ENCODE data around the gene LSAMP. TPM values are rescaled to one million over a fixed set of nuclear protein-coding genes. Genes with fewer than 3 reads are reported as not detected.

LSAMP gene
- total and polyA plus RNA-seq, 7 donors, result 0.23 to 47.1 (median 22.9) TPM

DNA sequence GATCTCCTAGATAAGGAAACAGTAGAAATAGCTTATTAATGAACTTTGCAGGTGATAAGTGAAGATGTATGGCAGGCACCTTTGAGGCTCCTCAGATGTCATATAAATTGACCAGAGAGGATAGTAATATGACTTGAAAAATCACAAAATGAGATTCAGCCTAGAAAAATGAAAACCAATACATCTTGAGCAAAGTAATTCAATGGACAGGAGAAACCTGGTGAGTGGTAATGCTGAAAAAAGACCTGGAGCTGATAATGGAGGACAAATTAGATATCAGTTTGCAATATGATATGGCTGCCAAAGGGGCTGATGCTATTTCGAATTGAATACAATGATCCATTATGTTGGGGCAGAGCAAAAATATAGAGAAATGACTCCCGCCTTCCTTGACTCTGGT, 103.9 kb downstream of the LSAMP start:
- no peaks in the 10 kb centered on the region for H3K36me3 ChIP-seq
- no peak overlapping the region for H3K27ac ChIP-seq
- intact Hi-C loops (cut with DNase I), result no loop called here
- no peaks in the 10 kb centered on the region for H3K27me3 ChIP-seq
- no peak for DNase-seq
- no peak overlapping the region for H3K4me3 ChIP-seq
- no peaks in the 10 kb centered on the region for H3K9me3 ChIP-seq
- TF ChIP-seq CTCF (IDR thresholded peaks at IDR 0.05), result no peak
- 79 to 84% methylated on average over 2 of the region's 2 CpGs for WGBS, 2 donors
- peaks cover 0 to 23% (median 13%) of the 10 kb centered on the region in 4 donors for H3K4me1 ChIP-seq

DNA sequence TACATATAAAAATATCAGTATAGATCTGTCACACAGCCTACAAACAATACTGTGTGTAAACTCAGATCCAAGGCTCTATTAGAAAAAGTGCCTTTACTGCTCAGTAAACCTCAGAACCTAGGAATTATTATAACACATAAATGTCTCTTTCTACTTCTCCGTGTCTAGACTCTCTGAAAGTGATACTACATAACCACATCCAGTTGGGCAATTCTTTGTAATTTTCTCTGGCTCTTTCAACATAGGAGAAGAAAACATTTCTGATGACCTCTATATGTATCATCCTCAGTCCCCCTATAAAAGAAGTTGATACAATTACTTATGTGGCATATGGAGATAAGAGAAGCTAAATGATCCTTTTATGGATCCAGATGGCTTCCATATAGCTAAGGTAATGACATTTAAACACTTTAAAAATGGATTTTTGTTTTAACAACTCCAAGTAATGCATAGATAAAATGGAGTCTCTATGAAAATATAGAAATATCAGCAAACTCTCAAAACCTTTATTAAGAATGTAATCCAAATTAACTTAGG, 104.5 kb downstream of the LSAMP start:
- intact Hi-C loops (cut with DNase I), result no loop called here
- no peaks in the 10 kb centered on the region for H3K9me3 ChIP-seq
- H3K4me3 ChIP-seq, result no peak overlapping the region
- no peaks in the 10 kb centered on the region for H3K36me3 ChIP-seq
- no peak for TF ChIP-seq EP300 (IDR thresholded peaks at IDR 0.05)
- no peak for TF ChIP-seq POLR2AphosphoS5 (IDR thresholded peaks at IDR 0.05)
- TF ChIP-seq CTCF (IDR thresholded peaks at IDR 0.05), result no peak
- TF ChIP-seq POLR2A (IDR thresholded peaks at IDR 0.05), result no peak
- H3K27me3 ChIP-seq, result no peaks in the 10 kb centered on the region
- 60 to 80% methylated on average over 1 of the region's 1 CpG for WGBS, 2 donors
- H3K4me1 ChIP-seq, result peaks cover 0 to 23% (median 13%) of the 10 kb centered on the region in 4 donors
- H3K27ac ChIP-seq, result no peak overlapping the region
- DNase-seq, result no peak

DNA sequence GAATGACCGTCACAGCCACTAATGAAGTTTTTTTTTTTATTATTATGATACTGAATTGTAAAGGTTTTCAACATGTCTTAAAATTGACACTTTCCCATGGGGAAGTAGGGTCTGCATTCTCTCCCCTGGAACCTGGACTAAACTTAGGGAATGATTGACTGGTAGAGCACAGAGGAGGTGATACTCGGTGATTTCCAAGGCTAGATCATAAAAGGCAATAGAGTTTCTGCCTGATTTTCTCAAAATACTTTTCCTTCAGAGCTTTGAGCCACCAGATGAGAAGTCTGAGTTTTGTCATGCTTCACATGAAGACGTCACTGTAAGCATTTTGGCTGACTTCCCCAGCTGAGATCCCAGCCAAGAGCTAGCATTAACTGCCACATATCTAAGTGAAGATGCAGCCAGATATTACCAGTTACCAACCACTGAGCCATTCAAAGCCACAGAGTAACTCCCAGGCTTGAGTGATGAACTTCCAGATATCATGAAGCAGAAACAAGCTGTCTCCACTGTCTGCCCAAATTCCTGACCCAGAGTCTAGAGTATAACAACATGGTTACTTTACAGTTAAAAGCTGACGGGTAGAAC, 105.8 kb downstream of the LSAMP start:
- TF ChIP-seq POLR2A (IDR thresholded peaks at IDR 0.05), result no peak
- no peak for TF ChIP-seq EP300 (IDR thresholded peaks at IDR 0.05)
- TF ChIP-seq CTCF (IDR thresholded peaks at IDR 0.05), result no peak
- peak in 3 of 4 donors; percentile 38 to 59 (median 54) for TF ChIP-seq POLR2AphosphoS5 (IDR thresholded peaks at IDR 0.05)
- peak; percentile 86 for DNase-seq
- Histone ChIP-seq H3K9me3 (no peaks in the 10 kb centered on the region), H3K27me3 (no peaks in the 10 kb centered on the region), H3K36me3 (no peaks in the 10 kb centered on the region), H3K4me1 (peaks cover 0 to 23% (median 13%) of the 10 kb centered on the region in 4 donors), H3K27ac (peak overlapping the region in 3 of 4 donors; percentile 59 to 71 (median 67)), H3K4me3 (no peak overlapping the region)
- intact Hi-C loops (cut with DNase I), result loop anchor here (5.0 kb wide), 1 partner anchor 103 kb away; no protein-coding TSS in a partner anchor
- WGBS, 2 donors, result 64 to 68% methylated on average over 4 of the region's 4 CpGs

GRCh38 chr3:116338713-116339112, 106.6 kb downstream of the LSAMP start:
- DNase-seq, result no peak
- 47 to 58% methylated on average over 3 of the region's 3 CpGs for WGBS, 2 donors
- H3K9me3 ChIP-seq, result no peaks in the 10 kb centered on the region
- intact Hi-C loops (cut with DNase I), result loop anchor here (5.0 kb wide), 1 partner anchor 104 kb away; no protein-coding TSS in a partner anchor
- H3K27me3 ChIP-seq, result no peaks in the 10 kb centered on the region
- peaks cover 0 to 23% (median 13%) of the 10 kb centered on the region in 4 donors for H3K4me1 ChIP-seq
- TF ChIP-seq CTCF (IDR thresholded peaks at IDR 0.05) (no peak), EP300 (IDR thresholded peaks at IDR 0.05) (no peak), POLR2AphosphoS5 (IDR thresholded peaks at IDR 0.05) (no peak), POLR2A (IDR thresholded peaks at IDR 0.05) (no peak)
- H3K27ac ChIP-seq, result peak overlapping the region in 3 of 4 donors; percentile 59 to 71 (median 67)
- no peak overlapping the region for H3K4me3 ChIP-seq
- H3K36me3 ChIP-seq, result no peaks in the 10 kb centered on the region

Data from sigmoid colon (tissue), 7 donors.